ENCODE data around the gene TIAM2.

GRCh38 chr6:154960854-154961530, 34.1 kb upstream of the TIAM2 start:
- no peak for TF ChIP-seq CTCF (IDR thresholded peaks at IDR 0.05)
- no peak for TF ChIP-seq POLR2A (IDR thresholded peaks at IDR 0.05)
